AG09309 (cell line): ENCODE measurements around the gene CNTN6.

Experiments
- DNase-seq: peaks from one replicate; pipeline ENCODE4 v3.0.0-alpha.2; 2010; ENCODE audit warnings: low read depth
- H3K4me3 ChIP-seq: 2 replicates; pipeline ENCODE4 v1.5.1; 2011; ENCODE audit warnings: mild to moderate bottlenecking, low read depth, low read length, moderate library complexity; ENCODE audit not compliant: control insufficient read depth
- TF ChIP-seq, protein P1 (sequence below): IDR thresholded peaks from 2 replicates; pipeline ENCODE4 v1.5.1; 2011; ENCODE audit warnings: mild to moderate bottlenecking, low read depth, low read length, inconsistent platforms; ENCODE audit not compliant: insufficient read depth, control insufficient read depth; ENCODE audit errors: missing control alignments

Gene CNTN6

DNA sequence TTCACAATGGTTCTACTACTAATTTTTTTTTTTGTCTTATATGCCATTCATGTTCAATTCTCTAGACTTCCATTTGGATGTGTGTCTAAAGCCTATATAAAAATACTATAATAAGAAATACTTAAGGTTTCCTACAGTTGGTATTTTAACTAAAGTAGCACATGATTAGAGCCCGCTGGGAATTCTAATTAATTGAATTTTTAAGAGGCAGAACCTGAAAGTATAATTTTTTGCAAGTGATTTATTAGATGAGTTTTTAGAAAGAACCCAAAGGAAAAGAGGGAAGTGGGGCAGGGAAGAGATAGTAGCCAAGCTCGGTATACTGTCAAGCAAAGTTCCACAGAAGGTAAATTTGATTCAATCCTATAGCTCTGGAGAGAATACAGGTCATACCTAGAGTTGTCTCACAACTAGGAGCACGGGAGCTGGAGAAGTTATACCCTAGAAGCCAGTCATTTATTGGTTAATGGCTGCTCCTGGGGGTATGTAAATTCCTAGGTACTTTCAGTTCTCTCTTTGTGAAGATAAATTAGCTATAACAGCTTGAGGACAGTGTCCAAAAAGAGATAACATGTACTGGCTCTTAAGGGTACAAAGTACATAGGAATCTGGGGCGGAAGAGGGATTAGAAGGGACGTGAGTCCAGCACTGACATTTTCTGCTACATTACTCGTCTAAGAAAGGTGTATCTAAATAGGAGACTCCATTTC lies 225.6 kb downstream of the CNTN6 start:
- TF ChIP-seq, protein P1, sequence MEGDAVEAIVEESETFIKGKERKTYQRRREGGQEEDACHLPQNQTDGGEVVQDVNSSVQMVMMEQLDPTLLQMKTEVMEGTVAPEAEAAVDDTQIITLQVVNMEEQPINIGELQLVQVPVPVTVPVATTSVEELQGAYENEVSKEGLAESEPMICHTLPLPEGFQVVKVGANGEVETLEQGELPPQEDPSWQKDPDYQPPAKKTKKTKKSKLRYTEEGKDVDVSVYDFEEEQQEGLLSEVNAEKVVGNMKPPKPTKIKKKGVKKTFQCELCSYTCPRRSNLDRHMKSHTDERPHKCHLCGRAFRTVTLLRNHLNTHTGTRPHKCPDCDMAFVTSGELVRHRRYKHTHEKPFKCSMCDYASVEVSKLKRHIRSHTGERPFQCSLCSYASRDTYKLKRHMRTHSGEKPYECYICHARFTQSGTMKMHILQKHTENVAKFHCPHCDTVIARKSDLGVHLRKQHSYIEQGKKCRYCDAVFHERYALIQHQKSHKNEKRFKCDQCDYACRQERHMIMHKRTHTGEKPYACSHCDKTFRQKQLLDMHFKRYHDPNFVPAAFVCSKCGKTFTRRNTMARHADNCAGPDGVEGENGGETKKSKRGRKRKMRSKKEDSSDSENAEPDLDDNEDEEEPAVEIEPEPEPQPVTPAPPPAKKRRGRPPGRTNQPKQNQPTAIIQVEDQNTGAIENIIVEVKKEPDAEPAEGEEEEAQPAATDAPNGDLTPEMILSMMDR, result no peak
- no peak for DNase-seq
- H3K4me3 ChIP-seq, result no peak overlapping the region

DNA sequence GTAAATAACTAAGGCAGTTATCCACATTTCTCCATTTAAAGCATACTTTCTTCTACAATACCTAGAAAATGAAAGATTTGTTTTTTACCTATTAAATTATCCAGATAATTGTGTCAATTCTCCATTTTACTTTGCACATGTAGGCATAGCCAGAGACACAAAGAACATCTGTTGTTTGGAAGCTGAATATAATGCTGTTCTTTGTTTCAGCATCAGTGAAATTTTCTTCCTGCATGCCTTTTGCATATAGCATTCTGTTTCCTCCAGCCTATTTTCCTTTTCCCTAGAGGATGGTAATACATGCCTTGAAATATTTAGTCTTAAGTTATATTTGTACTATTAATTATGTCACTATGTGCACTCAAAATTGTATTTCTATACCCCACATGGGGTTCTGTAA lies 233.7 kb downstream of the CNTN6 start:
- TF ChIP-seq, protein P1, result no peak
- DNase-seq, result no peak
- no peak overlapping the region for H3K4me3 ChIP-seq

DNA sequence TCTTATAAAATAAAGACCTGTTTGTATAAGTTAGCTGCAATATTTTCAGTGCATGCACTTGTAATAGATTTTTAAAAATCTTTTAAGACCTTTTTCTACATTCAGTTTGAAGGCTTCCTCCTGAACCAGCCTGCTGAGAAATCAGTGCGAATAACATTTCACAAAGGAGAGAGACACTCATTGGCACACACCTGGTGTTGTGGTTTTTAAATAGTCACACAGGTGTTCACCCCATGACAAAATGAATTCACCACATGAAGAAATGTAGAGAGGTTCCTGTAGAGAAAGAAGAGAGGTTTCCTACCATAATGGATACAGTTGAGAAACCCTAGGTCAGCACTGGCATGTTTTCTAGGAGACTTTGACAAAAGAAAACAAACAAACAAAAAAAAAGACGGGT lies 237.3 kb downstream of the CNTN6 start:
- TF ChIP-seq, protein P1, result no peak
- DNase-seq, result no peak

DNA sequence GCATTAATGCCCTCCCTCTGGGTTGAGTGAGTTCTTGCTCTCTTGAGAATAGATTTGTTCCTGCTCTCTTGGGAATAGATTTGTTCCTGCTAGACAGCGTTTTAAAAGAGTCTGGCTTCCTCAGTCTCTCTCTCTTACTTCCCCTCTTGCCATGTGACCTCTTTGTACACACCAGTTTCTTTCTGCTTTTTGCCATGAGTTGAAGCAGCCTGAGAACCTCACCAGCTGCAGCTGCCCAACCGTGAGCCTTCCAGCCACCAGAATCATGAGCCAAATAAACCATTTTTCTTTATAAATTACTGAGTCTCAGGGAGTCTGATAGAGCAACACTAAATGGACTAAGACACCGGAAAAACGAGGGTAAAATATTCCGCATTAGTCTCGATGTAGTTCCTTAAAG lies 253.6 kb downstream of the CNTN6 start:
- TF ChIP-seq, protein P1, result no peak
- no peak for DNase-seq

More for the DNA sequence above, 237.3 kb downstream of the CNTN6 start:
- H3K4me3 ChIP-seq, result no peak overlapping the region

DNA sequence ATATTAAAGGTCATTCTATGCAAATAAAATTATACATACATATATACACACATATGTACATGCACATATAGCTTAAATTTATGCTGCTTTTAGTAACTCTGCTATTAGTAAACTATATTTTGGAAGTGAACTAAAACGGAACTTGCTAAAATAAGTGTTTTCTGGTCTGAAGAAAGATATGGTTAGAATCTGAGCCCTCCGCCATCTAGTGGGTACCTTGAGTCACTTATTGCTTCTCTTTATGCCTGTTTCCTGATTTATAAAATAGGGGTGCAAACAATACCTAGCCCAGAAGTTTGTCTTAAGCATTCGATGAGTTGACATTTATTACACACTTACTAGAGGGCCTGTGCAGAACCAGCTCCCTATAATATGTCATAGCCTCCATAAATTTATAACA lies 255.7 kb downstream of the CNTN6 start:
- no peak overlapping the region for H3K4me3 ChIP-seq
- DNase-seq, result no peak
- TF ChIP-seq, protein P1, result no peak

More for the DNA sequence above, 253.6 kb downstream of the CNTN6 start:
- H3K4me3 ChIP-seq, result no peak overlapping the region

DNA sequence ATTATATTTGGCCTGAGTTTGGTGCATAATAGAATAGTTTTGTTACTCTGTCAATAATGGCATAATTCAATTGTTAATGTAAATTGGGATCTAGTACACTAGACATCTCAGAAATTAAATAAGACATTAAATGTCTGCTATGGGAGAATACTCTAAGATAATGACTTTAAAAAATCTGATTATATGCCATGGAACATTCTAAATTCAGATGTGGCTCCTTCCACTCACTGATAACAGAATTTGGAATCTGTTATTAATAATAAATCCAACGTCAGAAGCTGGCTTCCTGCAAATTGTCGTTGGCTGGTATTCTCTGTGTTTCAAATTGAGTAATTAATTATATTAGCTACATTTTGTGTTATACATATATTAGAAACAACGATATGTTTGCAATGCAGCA lies 258.1 kb downstream of the CNTN6 start:
- H3K4me3 ChIP-seq, result no peak overlapping the region
- no peak for DNase-seq
- TF ChIP-seq, protein P1, result no peak
